HG03558 (cell line): ENCODE results near the gene SELENOO.

Source experiments
- ATAC-seq: cut with Tn5 transposase; IDR thresholded peaks from one replicate; pipeline ENCODE4 v1.9.1; 2021; ENCODE audit warnings: moderate number of reproducible peaks; ENCODE audit not compliant: unreplicated experiment; ENCODE audit errors: extremely low read depth

Gene SELENOO

DNA sequence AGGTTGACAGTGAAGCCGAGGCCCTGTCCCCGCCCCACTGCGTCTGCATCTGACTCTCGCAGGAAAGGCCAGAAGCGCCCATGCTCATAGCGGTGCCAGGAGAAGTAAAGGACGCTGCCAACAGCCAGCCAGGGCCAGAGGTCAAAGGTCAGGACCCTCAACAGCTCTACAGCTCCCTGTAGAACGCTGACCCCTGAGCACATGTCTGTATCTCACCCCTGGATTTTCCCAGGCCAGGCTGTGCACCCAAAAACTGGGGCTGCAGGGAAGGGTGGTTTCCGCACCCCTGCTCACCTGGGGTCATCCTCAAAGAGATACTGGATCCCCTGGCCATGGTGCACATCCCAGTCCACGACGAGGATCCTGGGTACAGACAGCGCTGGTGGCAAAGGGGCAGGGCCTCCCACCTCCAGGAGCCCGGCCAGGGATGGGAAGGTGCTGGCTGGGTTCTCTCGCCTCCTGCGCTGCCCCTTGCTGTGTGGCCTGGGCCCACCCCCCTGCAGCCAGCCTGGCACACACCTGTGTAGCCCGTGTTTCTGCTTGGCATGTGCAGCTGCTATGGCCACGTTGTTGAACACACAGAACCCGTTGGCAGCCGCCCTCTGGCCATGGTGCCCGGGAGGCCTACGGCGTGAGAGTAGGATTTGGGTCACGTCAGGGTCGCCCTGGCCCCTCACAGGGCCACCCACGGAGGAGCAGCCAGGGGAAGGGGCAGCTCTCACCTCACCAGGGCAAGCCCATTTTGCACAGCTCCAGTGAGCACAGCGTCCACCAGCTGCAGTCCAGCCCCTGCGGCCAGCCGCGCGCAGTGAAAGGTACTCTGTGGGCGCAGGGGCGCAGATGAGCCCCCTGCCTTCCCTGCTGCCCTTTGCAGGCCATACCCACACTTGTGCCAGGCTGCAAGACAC is 48.8 kb downstream of the SELENOO start:
- no peak for ATAC-seq

DNA sequence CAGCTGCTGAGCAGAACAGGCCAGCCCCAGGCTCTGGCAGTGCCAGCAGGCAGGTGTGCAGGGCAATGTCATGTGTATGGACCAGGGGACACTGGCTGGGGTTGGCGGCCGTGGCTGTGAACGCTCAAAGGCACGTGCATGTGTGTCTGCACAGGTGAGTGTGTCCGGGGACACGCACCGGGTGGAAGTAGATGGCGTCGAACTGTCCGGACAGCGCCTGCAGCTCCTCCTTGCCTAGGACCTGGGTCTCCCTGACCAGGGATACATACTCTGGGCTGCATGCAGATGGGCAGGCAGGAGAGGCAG is 49.4 kb downstream of the SELENOO start:
- ATAC-seq, result no peak

DNA sequence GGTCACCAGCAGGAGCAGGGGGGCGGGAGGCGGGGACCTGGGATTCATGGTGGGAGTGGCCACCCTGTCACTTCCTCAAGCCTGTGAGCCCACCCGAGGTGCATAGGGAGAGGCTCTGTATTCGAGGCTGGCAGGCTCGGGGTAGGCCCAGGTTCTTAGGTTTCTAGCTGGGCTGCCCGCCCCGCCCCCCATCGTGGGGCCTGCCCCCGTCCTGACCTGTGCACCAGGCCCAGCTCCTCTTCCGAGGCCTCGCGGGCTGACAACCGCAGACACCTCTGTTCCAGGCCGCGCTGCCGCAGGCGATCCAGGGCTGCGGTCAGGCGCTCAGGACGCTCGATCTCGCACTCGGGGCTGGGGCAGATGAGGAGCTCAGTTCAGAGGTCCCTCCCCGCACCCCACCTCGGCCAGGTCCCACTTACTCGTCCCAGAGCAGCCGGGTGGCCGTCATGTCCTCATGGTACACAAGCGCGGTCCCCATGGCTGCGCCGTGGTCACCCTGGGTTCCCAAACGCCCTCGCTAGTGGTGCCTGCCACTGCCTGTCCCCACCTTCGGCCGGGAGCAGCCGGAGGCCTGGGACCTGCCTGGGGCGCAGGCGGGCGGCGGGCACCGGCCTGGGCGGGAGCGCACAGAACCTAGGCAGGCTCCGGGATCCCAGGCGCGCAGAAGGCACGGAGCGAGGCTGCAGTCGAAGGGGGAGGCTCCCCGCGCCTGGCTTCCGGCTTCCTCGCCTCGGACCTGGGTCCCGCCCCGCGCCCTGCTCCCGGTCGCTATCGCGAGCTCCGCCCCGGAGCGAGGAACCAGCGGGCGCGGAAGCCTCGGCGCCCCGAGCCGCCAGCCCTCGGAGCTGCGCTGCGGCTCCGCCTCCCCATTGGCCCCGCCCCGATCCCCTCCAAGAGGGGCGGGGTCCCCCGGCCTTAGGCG is 50.0 kb downstream of the SELENOO start, which contains the start of gene HDAC10:
TSS of gene HDAC10 (minus strand) at position 711 of the 922 bp plus-strand sequence. CDS start at position 478, 233 bp downstream.
- ATAC-seq, result no peak

DNA sequence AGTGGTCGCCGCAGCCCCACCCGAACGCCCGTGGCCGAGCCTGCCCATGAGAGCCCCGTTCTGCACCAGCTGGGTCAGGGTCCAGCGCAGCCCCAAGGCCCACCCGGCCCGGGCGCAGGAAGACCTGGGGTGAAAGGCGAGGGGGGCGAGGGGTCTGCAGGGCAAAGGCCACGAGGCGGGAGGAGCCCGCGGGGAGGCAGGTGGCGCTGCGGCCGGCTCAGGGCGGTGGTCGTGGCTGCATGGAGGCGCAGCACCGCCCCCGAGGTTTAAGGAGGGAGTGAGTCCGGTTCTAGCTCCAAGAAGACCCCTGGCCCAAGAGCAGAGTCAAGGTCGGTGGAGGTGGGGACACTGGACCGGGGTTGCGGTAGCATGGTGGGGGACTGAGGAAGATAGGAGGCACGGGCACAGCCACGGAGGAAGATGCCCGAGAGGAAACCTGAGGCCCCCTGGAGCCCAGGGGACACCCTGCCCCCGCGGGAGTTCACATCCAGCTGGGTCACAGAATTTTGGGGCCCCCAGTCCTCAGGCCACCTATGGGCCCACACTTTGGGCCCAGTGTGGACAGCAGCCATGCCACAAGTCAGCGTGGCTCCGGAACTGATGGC is 50.8 kb downstream of the SELENOO start:
- ATAC-seq, result no peak

DNA sequence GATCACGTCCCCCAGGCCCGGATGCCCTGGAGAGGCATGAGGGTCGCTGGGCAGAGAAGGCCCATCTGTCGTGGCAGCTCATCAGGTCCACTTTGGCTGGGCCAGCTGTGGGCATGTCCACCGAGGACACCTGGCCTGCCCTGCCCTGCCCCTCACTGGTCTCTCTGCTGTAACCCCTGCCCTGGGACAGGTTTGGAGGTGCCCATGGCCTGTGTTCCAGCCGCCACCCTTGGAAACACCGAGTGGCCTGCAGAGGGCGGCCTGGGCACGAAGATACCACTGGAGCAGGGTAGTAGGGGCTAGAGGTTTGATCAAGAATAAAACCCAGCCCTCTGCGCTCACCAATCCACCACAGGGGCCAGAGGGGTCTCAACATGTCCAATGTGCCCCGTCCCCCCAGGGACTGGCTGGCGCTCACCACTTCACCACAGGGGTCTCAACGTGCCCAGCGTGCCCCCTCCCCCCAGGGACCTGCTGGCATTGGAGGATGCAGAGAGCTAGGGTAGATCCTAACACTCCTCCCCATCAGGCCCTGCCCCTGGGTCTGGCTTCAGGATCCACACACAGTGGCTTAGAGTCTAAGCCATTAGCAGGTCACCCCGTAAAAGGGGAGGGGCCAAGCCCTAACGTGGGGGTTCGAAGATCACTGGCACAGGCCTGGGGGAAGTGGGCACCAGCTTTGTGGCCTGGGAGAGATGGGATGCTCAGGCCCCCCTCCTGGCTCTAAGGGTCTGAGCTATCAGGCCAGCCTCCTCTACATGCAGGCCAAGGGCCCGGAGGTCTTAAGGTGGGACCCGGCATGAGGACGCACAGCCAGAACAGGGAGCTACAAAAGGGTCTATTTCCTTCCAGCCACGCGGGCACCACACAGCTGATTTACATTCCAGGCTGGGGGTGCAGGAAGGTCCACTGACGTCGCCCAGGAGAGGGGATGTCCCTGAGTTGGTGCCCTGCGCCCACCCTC is 51.6 kb downstream of the SELENOO start:
- ATAC-seq, result no peak

DNA sequence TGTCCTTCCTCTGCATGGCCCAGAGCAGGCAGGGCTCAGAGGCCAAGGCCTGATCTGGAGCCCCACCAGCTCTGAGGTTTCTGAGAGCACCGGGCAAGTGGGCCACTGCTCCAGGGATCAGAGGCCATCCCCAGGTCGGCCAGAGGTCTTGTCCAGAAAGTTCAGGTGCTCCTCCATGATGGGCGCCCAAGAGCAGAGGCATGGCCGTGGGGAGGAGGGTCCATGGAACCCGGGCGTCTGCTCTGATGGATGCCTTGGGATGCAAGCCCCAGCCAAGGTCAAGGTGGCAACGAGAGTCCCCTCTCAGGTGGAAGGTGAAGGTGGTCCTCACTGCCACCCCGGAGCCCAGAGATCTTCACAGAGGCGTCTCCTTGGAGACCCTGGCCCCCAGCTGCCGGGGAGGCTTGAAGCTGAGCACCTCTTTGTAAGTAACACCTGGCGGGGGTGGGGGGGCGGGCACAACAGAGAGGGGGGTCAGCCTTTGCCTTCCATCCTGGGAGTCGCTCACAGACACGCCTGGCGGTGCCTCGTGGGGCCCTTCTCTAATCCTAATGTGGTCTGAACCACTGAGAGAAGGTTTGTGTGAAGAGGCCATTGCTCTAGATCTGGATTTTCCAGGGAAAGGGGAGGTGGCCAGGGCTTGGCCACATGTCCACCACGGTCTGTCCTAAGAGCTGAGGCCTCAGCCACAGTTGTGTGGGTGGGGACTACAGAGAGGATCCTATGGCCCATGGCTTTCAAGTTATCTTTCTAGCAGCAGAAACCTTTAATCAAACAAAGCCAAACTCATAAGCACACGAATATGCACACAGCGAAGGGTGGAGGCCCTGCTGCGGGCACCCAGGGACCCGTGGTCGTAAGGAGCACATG is 52.5 kb downstream of the SELENOO start:
- no peak for ATAC-seq

DNA sequence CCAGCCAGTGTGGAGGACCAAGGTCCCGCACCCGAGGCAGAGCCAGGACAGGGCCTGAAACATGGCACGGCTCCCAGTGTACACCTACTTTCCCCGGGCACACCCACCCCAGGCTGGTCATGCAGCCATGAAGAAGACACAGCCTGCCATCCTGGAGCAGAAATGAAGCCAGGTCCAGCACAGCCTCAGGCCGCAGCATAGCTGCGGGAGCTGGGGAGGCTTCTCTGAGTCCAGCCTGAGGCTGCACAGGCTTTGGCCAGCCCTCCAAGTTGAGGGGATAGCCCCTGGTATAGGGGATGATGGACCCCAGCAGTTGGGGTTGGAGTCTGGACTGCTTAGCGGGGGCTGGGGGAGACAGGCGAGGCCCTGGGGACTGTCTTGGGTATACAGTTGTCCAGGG is 53.1 kb downstream of the SELENOO start:
- no peak for ATAC-seq

DNA sequence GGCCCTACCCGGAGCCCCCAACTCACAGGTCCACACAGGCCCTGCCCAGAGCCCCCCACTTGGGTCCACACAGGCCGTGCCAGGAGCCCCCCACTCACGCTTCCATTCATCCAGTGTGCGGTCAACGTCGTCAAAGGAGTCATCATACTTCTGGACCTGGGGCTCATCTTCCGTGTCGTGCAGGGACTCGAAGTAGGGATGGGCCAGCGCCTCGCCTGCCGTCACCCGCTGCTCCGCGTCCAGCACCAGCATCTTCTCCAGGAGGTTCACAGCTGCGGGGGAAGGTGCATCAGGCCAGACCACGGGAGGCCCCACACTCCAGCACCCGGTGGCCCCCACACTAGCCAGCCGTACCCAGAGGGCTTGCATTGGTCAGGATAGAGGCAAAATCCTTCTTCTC is 54.3 kb downstream of the SELENOO start:
- ATAC-seq, result no peak

DNA sequence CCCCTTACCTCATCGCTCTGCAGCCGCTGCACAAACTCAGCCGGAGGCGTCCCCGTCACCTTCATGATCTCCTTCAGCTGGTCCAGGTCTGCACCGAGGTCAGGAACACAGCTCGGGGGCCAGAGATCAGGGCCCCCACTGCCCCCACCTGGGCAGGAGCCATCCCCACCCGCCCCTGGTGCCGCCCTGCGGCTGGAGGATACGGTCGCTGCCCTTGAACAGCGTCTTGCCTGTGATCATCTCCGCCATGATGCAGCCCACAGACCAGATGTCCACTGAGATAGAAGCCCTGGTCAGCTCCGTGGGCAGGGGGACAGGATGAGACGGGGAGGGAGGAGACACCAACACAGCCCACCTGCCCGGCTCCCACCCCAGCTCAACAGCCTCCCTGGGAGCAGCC is 54.8 kb downstream of the SELENOO start:
- ATAC-seq, result no peak

DNA sequence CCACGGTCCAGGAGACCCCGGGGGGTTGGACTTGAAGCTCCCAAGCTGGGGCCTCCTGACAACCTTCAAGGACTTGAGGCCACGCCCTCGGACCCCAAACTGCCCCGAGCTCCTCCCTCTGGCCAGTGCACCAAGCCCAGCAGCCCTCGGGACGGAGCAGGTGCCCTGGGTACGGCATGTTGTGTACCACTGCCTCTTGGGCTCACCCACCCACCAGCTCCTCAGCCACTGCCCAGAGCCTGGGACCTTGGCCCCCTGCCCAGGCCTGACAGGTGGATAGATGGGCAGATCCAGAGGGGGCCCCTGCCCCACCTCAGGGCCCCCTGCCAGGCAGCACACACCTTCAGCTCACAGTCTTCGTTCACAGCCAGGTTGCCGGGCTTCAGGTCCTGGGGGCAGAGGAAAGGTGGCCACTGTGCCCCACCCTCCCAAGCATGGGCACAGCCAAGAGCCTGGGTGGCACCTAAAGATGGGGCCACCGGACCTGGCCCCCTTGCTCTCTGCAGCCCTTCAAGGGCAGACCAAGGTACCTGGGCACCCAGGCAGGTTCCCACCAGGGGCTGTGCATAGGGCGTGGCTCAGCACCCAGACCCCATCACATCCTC is 55.5 kb downstream of the SELENOO start:
- no peak for ATAC-seq

DNA sequence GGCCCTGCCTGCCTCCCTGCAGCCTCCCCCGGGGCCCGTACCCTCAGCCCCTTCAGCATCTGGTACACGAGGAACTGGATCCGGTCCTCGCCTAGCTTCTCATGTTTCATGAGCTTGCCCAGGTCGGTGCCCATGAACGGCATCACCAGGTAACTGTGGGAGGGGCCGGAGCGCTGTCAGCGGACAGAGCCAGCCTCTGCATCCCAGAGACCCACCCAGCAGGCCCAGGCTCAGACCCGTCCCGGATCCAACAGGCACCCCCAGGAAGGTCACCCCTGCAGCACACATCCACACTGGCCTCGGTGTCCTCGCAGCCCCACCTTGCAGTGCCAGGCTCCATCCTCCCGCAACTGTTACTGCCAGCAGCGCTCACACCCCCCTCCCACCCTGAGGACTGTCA is 56.2 kb downstream of the SELENOO start:
- no peak for ATAC-seq

DNA sequence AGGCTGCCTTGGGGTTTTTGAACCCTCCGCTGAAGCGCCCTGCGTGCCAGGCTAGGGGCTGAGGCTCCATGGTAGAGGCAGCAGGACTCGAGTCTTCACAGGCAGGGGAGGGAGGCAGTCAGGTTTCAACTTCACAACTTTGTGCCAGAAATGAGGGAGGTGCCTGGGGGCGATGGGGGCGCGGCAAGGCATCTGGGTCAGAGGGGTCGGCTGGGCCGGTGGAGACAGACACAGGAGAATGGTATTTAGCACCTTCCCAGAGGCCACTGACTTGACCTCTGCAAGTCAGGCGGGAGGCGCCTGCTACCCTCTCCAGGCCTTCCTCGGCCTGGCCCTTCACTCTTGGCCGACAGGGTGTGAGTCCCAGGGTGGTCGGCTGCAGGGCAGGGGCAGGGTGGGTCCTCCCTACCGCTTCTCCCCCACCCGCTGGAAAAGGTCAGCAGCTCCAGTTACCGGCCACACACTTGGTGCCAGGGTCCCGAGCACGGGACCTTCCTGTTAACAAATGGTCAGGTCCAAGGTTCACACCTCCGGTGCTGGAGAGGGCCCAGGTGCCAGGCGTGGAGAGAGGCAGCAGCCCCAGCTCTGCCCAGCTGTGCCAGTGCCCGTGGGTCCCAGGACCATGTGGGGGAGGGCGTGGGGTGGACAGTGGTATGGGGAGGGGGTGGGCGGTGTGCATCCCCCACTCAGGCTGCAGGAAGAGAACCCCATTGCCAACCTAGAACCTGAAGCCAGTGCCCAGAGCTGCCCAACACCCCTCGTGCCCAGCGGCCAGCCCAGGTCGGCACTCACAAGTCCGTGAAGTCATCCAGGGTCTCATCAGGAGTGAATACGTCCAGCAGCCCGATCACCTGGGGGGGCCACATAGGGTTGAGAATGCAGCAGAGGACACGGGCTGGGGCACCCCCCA is 56.9 kb downstream of the SELENOO start:
- no peak for ATAC-seq

DNA sequence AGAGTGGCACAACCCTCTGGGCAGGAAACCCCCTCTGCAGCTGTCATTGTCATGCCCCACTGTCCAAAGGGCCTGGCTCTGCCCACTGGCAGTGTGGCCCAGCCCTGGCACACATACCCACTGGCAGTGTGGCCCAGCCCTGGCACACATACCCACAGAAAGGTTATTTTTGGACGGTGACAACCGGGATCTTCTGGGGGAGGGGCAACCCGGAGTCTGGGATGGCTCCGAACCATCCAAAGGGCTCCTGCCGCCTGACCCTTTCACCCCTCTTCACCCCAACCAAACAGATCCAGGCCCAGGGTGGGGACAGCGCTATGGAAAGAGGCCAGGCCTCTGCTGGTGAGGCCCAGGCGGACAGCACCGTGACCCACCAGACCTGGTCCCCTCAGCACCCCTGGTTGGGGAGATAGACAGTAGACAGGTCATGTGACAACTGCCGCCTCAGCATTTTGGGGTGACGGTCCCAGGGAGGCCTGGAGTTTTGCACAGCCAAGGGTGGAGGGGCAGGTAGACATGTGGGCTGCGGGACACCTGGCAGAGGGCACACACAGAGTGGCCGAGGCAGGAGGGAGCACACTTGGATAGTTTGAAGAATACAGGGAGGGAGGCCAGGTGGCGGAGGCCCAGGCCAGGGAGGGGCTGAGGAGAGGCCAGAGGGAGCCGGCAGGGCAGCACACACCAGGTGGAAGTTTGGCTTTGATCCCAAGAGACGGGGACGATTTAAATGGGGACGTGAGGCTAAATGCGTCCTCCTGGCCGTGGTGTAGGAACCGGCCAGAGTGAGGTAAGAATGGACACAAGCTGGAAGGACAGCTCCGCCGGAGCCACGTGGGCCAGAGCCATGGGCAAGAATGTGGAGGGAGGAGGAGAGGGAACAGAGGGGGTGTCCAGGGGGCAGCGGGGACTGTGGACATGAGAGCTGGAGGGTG is 57.8 kb downstream of the SELENOO start:
- ATAC-seq, result no peak

DNA sequence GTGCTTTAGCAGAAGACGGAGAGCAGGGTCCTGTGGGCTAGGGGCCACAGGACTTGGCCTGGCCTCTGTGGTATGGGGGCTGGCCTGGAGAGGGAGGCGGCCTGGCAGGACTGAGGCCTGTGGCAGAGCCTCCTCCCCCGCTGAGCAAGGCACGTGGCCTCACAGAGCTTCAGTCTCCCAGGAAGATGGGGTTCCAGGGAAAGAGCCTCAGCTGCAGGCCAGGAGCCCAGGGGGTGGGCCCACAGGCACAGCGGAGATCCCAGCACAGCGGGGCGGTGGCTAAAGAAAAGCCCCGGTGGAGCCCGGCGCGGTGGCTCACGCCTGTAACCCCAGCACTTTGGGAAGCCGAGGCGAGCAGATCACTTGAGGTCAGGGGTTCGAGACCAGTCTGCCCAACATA is 58.5 kb downstream of the SELENOO start:
- ATAC-seq, result no peak

DNA sequence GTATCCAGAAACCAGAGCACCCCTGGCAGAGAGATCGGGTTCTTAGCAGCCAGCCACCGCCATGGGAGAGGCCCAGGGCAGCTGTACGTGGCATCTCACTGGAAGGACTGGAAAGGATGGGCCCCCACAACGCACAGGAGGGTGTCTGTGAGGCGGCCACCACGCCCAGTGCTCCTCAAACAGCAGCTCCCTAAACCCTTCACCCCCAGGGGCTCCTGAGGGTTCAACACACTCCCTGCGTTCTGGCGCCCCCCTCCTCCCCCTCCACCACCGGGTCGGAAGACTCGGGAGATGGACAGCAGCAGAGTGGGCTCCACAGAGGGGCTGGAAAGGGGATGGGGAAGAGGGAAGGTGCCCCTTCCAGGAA is 59.6 kb downstream of the SELENOO start:
- no peak for ATAC-seq

DNA sequence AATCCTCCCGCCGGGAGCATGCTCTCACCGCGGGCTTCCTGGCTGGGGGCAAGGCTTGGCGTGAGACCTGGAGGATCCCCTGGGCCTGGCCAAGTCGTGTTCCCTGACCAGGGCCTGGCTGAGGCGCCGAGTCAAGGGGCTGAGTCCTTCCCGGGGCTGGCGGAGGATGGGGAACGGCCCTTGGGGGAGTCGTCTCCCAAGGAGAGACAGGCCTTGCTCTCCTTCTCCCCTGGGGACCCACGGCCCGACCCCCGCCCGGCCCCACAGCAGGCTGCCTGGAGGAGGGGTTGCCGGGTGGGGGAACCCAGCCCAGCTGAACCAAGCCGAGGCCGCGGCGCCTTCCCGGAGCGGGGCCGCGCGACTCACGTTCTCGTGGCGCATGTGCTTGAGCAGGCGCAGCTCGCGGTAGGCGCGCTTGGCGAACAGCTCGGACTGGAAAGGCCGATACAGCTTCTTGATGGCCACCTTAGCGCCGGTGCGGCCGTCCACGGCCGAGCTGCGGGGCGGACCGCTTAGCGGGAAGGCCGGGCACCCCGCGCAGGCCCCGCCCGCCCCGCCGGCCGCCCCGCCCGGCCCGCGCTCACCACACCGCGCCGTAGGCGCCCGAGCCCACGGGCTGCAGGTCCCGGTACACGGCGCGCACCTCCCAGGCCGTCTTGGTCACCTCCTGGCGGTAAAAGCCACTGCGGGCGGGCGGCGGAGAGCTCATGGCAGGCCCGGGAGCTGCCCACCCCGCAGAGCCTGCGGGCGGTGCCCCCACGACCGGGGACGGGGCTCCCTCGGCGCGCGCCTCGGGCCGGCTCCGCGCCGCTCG is 60.2 kb downstream of the SELENOO start:
- no peak for ATAC-seq
